ENCODE results near the gene KIAA0319L. TPM values are rescaled to one million over a fixed set of nuclear protein-coding genes. Genes with fewer than 3 reads are reported as not detected.

KIAA0319L gene
- total and polyA plus RNA-seq, 2 experiments from 2014 or later: 27.2 to 75.1 TPM

DNA sequence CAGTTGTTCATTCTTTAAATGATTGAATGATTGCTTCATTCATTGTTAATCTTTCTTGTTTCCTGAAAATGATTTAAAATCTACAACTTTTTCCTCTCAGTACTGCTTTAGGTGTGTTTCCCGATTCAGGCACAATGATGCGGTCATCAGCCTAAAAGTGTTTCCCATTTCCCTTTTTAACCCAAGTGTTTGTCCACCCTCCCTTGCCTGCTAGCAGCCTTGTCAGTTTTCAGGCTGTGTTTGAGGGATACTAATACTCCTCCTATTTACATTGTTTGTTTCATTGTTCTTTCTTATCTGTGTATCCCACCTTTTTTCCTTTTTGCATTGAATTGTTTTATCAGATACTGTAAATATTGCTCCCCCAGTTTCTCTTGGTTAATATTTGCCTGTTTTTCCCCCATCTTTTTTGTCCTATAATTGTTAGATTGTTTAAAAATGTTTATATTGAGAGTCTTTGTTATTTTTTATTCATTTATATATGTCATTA, 131.1 kb downstream of the KIAA0319L start (continued):
- TF ChIP-seq, protein P1, sequence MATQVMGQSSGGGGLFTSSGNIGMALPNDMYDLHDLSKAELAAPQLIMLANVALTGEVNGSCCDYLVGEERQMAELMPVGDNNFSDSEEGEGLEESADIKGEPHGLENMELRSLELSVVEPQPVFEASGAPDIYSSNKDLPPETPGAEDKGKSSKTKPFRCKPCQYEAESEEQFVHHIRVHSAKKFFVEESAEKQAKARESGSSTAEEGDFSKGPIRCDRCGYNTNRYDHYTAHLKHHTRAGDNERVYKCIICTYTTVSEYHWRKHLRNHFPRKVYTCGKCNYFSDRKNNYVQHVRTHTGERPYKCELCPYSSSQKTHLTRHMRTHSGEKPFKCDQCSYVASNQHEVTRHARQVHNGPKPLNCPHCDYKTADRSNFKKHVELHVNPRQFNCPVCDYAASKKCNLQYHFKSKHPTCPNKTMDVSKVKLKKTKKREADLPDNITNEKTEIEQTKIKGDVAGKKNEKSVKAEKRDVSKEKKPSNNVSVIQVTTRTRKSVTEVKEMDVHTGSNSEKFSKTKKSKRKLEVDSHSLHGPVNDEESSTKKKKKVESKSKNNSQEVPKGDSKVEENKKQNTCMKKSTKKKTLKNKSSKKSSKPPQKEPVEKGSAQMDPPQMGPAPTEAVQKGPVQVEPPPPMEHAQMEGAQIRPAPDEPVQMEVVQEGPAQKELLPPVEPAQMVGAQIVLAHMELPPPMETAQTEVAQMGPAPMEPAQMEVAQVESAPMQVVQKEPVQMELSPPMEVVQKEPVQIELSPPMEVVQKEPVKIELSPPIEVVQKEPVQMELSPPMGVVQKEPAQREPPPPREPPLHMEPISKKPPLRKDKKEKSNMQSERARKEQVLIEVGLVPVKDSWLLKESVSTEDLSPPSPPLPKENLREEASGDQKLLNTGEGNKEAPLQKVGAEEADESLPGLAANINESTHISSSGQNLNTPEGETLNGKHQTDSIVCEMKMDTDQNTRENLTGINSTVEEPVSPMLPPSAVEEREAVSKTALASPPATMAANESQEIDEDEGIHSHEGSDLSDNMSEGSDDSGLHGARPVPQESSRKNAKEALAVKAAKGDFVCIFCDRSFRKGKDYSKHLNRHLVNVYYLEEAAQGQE (IDR thresholded peaks at IDR 0.05; ENCODE audit: unreplicated experiment): no peak
- TF ChIP-seq, protein P2, sequence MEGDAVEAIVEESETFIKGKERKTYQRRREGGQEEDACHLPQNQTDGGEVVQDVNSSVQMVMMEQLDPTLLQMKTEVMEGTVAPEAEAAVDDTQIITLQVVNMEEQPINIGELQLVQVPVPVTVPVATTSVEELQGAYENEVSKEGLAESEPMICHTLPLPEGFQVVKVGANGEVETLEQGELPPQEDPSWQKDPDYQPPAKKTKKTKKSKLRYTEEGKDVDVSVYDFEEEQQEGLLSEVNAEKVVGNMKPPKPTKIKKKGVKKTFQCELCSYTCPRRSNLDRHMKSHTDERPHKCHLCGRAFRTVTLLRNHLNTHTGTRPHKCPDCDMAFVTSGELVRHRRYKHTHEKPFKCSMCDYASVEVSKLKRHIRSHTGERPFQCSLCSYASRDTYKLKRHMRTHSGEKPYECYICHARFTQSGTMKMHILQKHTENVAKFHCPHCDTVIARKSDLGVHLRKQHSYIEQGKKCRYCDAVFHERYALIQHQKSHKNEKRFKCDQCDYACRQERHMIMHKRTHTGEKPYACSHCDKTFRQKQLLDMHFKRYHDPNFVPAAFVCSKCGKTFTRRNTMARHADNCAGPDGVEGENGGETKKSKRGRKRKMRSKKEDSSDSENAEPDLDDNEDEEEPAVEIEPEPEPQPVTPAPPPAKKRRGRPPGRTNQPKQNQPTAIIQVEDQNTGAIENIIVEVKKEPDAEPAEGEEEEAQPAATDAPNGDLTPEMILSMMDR (conservative IDR thresholded peaks at IDR 0.05; ENCODE audit: low read depth in 2 of 2): no peak
- no peak for TF ChIP-seq JUNB (IDR thresholded peaks at IDR 0.05; ENCODE audit: unreplicated experiment)

DNA sequence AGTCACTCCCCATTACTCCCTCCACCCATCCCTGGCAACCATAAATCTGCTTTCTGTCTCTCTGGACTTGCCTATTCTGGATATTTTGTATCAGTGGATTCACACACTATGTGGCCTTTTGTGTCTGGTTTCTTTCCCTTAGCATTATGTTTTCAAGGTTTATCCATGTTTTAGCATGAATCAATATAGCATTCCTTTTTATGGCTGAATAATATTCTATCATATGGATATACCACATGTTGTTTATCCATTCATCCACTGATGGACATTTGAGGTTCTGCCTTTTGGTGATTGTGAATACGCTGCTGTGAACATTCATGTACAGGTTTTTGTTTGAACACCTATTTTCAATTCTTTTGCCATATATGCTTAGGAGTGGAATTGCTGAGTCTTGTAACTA, 148.3 kb downstream of the KIAA0319L start:
- H3K27me3 ChIP-seq (ENCODE audit: insufficient read depth): no peaks in the 10 kb centered on the region
- no peak for DNase-seq (ENCODE audit: low spot score)

More for the DNA sequence above, 148.3 kb downstream of the KIAA0319L start:
- Histone ChIP-seq H3K9me2 (ENCODE audit: insufficient read depth) (no peaks in the 10 kb centered on the region), H3K4me2 (no peak overlapping the region), H3K4me3 (no peak overlapping the region), H3F3A (replicated peaks; ENCODE audit: low read depth) (no peaks in the 10 kb centered on the region), H3K27ac (ENCODE audit: low read depth) (no peak overlapping the region), H4K20me1 (replicated peaks; ENCODE audit: insufficient read depth) (no peaks in the 10 kb centered on the region), H3K36me3 (ENCODE audit: insufficient read depth) (peaks cover 35% of the 10 kb centered on the region), H2AFZ (no peak overlapping the region), H3K4me1 (ENCODE audit: insufficient read depth) (peaks cover 6% of the 10 kb centered on the region; the same call in 1 of the 2 replicates), H3K79me2 (replicated peaks; ENCODE audit: insufficient read depth) (no peaks in the 10 kb centered on the region)
- Mint-ChIP-seq H3K36me3 (ENCODE audit: low read depth) (peaks cover 62% of the 10 kb centered on the region), H3K4me3 (no peak overlapping the region), H3K9me3 (no peaks in the 10 kb centered on the region; the same call in 2 of the 3 replicates), H3K27ac (no peak overlapping the region), H3K4me1 (peaks cover 12% of the 10 kb centered on the region; the same call in 2 of the 3 replicates), H3K27me3 (ENCODE audit: insufficient read depth, low read depth, poor library complexity) (peaks cover 2% of the 10 kb centered on the region)
- no peak for ATAC-seq
- TF ChIP-seq, protein P1 (IDR thresholded peaks at IDR 0.05; ENCODE audit: unreplicated experiment): no peak
- TF ChIP-seq JUNB (IDR thresholded peaks at IDR 0.05; ENCODE audit: unreplicated experiment): no peak
- TF ChIP-seq ZNF331 (CRISPR knock-in tag; IDR thresholded peaks at IDR 0.05; ENCODE audit: low read depth): no peak
- TF ChIP-seq ZNF114 (CRISPR knock-in tag; IDR thresholded peaks at IDR 0.05): no peak

Data from GM23338 (cell line).